ENCODE measurements around the gene CAPN1. TPM values are rescaled to one million over a fixed set of nuclear protein-coding genes. Genes with fewer than 3 reads are reported as not detected.
"Not testable (repeated sequence)": the region's sequence is repeated elsewhere in the genome, so short reads cannot be mapped to it uniquely, and the experiment has no call there.

CAPN1 gene
- total and polyA plus RNA-seq, 8 donors = 80.5 to 248 (median 88.0) TPM

DNA sequence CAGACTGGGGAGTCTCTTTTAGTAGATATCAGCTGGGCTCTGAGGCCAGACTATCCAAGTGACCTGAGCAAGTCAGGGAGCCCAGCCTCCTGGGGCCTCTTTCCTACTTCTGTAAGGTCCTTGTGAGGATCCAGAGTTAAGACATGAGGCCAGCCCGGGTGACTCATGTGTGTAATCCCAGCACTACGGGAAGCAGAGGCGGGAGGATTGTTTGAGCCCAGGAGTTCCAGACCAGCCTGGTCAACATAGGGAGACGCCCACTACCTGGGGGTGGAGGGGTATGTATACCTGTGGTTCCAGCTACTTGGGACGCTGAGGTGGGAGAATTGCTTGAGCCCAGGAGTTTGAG lies 43.2 kb downstream of the CAPN1 start:
- Histone ChIP-seq H3K27ac (no peak overlapping the region), H3K36me3 (no peaks in the 10 kb centered on the region), H3K4me3 (peak overlapping the region in 1 of 2 donors; percentile 45), H3K27me3 (no peaks in the 10 kb centered on the region), H3K9me3 (no peaks in the 10 kb centered on the region), H3K4me1 (peaks cover 11 to 41% of the 10 kb centered on the region in 2 donors)
- intact Hi-C loops (cut with DNase I) = no loop called here
- peak; percentile 90 for ATAC-seq
- TF ChIP-seq, protein P1, sequence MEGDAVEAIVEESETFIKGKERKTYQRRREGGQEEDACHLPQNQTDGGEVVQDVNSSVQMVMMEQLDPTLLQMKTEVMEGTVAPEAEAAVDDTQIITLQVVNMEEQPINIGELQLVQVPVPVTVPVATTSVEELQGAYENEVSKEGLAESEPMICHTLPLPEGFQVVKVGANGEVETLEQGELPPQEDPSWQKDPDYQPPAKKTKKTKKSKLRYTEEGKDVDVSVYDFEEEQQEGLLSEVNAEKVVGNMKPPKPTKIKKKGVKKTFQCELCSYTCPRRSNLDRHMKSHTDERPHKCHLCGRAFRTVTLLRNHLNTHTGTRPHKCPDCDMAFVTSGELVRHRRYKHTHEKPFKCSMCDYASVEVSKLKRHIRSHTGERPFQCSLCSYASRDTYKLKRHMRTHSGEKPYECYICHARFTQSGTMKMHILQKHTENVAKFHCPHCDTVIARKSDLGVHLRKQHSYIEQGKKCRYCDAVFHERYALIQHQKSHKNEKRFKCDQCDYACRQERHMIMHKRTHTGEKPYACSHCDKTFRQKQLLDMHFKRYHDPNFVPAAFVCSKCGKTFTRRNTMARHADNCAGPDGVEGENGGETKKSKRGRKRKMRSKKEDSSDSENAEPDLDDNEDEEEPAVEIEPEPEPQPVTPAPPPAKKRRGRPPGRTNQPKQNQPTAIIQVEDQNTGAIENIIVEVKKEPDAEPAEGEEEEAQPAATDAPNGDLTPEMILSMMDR (IDR thresholded peaks at IDR 0.05) = no peak
- peak in 2 of 4 donors; percentile 52 to 75 for DNase-seq

DNA sequence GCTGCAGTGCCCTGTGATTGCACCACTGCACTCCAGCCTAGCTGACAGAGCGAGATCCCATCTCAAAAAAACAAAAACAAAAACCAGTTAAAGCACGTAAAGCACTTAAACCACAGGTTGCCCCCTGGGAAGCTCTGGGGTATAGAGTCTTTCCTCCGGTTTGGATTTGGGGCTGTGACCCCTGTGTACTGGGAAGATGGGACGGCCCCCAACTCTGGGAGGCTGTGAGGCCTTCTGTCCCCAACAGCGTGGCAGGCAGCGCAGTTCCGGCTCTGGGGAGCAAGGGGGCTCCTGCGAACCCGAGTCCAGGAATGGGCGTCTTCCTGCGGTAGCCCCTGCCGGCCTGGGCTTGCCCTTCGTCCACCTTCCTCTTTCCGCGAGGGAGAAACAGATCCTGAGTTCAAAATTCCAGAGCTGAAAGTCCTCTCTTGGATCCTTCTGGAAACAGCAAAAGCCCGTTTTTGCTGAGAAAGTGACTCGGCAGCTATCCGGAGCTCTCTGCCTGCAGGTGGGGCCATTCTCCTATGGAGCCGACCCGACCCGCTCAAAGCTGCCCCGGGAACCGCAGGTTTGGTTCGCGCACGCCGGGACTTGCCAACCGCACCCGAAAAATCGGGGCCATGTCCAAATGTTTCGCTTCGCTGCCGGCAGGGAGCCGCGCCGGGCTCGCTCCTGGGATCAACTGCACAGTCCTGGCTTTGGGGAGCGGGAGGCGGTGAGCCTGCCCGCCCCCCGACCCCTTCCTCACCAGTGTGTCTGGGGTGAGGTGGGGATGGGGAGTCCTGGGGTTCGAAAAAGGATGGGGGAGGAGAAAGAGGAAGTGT lies 43.8 kb downstream of the CAPN1 start:
- Histone ChIP-seq H3K4me1 (peaks cover 11 to 41% of the 10 kb centered on the region in 2 donors), H3K9me3 (no peaks in the 10 kb centered on the region), H3K4me3 (peak overlapping the region; percentile 29 to 45), H3K27me3 (no peaks in the 10 kb centered on the region), H3K27ac (peak overlapping the region in 1 of 2 donors; percentile 53), H3K36me3 (no peaks in the 10 kb centered on the region)
- TF ChIP-seq, protein P1 (IDR thresholded peaks at IDR 0.05) = peak in 1 of 2 donors; percentile 31
- DNase-seq (peak; percentile 22 to 88 (median 58)), ATAC-seq (peak; percentile 81)
- intact Hi-C loops (cut with DNase I) = no loop called here

DNA sequence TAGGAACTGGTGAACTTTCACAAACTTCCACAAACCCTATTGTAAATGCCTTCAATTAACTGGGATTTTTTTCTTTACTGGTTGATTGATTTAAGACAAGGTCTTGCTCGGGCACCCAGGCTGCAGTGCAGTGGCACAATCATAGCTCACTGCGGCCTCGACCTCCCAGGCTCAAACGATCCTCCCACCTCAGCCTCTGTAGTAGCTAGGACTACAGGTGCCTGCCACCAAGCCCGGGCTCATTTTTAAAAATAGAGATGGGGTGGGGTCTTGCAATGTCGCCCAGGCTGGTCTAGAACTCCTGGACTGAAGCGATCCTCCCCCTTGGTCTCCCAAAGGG lies 44.3 kb downstream of the CAPN1 start:
- Histone ChIP-seq H3K27ac (peak overlapping the region in 1 of 2 donors; percentile 53), H3K9me3 (no peaks in the 10 kb centered on the region), H3K36me3 (no peaks in the 10 kb centered on the region), H3K27me3 (no peaks in the 10 kb centered on the region), H3K4me3 (peak overlapping the region; percentile 29 to 45), H3K4me1 (peaks cover 11 to 41% of the 10 kb centered on the region in 2 donors)
- DNase-seq (peak in 1 of 4 donors; percentile 26), ATAC-seq (no peak)
- TF ChIP-seq, protein P1 (IDR thresholded peaks at IDR 0.05) = no peak
- intact Hi-C loops (cut with DNase I) = no loop called here

- Histone ChIP-seq H3K36me3 (no peaks in the 10 kb centered on the region), H3K4me1 (peaks cover 11 to 28% of the 10 kb centered on the region in 2 donors), H3K9me3 (no peaks in the 10 kb centered on the region), H3K27me3 (no peaks in the 10 kb centered on the region), H3K27ac (no peak overlapping the region), H3K4me3 (no peak overlapping the region)
- ATAC-seq (no peak), DNase-seq (no peak)
- TF ChIP-seq, protein P1 (IDR thresholded peaks at IDR 0.05) = no peak
- intact Hi-C loops (cut with DNase I) = no loop called here
These were observed 46.2 kb downstream of the CAPN1 start for GRCh38 chr11:65227879-65228278.

GRCh38 chr11:65236194-65237059 lies 54.7 kb downstream of the CAPN1 start:
- no peaks in the 10 kb centered on the region for H3K4me1 ChIP-seq
- no peaks in the 10 kb centered on the region for H3K9me3 ChIP-seq
- DNase-seq = no peak
- no peaks in the 10 kb centered on the region for H3K27me3 ChIP-seq
- no peak for ATAC-seq
- no peak overlapping the region for H3K27ac ChIP-seq
- H3K36me3 ChIP-seq = no peaks in the 10 kb centered on the region
- no peak overlapping the region for H3K4me3 ChIP-seq
- intact Hi-C loops (cut with DNase I) = no loop called here
- TF ChIP-seq, protein P1 (IDR thresholded peaks at IDR 0.05) = no peak

GRCh38 chr11:65238302-65238701 lies 56.6 kb downstream of the CAPN1 start:
- H3K4me3 ChIP-seq; H3K27ac ChIP-seq; H3K27me3 ChIP-seq; ATAC-seq; H3K36me3 ChIP-seq; H3K4me1 ChIP-seq; intact Hi-C loops (cut with DNase I); DNase-seq; H3K9me3 ChIP-seq: not testable (repeated sequence)

All from left lung (tissue), 10 donors.